GM12872 (cell line): ENCODE results near the gene NFU1.

Experiments used
- CTCF ChIP-seq: IDR thresholded peaks from 3 replicates; pipeline ENCODE4 v1.5.1; 2011; ENCODE audit warnings: low read depth, mild to moderate bottlenecking, low read length, moderate library complexity; ENCODE audit not compliant: insufficient read depth

The NFU1 gene

GRCh38 chr2:69387770-69388481 is 49.3 kb downstream of the NFU1 start:
- TF ChIP-seq CTCF, result no peak

- no peak for TF ChIP-seq CTCF
These were observed 50.2 kb downstream of the NFU1 start, which contains the start of gene GFPT1 for GRCh38 chr2:69386789-69387734. Gene GFPT1 (minus strand): TSS chr2:69387227. CDS start chr2:69387071, 156 bp downstream.

GRCh38 chr2:69386360-69386759 is 50.9 kb downstream of the NFU1 start:
- no peak for TF ChIP-seq CTCF

- TF ChIP-seq CTCF, result no peak
These were observed 51.6 kb downstream of the NFU1 start for GRCh38 chr2:69385443-69386151.

GRCh38 chr2:69384618-69385081 is 52.6 kb downstream of the NFU1 start:
- no peak for TF ChIP-seq CTCF

GRCh38 chr2:69383176-69383812 is 53.9 kb downstream of the NFU1 start:
- TF ChIP-seq CTCF, result no peak
